Stimulated activated naive CD8-positive, alpha-beta T cell treated with anti-CD3 and anti-CD28 coated beads, Interleukin-15, Interleukin-2, amounts not matched to agents 100 U/mL and 50 U/mL, for 24 hours (primary cell): ENCODE measurements around the gene SSBP2.
"Not testable (repeated sequence)": the region's sequence is repeated elsewhere in the genome, so short reads cannot be mapped to it uniquely, and the experiment has no call there.

ENCODE experiments used
- ATAC-seq: fragments of 150-1000 bp; cut with Tn5 transposase; one replicate; pipeline ENCODE4 v1.10.0; 2021
- DNase-seq: peaks from one replicate; pipeline ENCODE4 v3.0.0; 2021

Gene SSBP2

GRCh38 chr5:81656783-81657182 is 94.1 kb downstream of the SSBP2 start:
- DNase-seq (no peak), ATAC-seq (no peak)

DNA sequence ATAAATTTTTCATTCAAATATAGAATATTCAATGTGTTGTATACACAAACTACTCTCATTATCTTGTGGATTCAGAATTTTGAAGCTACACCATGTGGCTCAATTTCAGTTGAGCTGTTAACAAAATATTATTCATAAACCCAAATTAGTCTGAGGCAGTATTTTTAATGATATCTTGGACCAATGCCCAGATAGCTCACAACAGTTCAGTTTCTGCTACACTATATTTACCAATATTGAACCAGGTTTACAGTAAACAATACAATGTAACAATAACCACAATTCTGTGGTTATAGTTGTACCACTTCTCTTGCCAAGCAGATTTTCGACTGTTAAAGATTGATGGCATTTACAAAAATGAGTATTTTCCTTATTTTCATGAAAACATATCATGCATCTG is 99.9 kb downstream of the SSBP2 start:
- ATAC-seq: no peak

GRCh38 chr5:81646469-81646995 is 104.4 kb downstream of the SSBP2 start:
- ATAC-seq (no peak), DNase-seq (no peak)

More for the DNA sequence above, 99.9 kb downstream of the SSBP2 start:
- DNase-seq: no peak

- ATAC-seq: no peak
- no peak for DNase-seq
Observed at GRCh38 chr5:81642210-81642609, 108.7 kb downstream of the SSBP2 start.

DNA sequence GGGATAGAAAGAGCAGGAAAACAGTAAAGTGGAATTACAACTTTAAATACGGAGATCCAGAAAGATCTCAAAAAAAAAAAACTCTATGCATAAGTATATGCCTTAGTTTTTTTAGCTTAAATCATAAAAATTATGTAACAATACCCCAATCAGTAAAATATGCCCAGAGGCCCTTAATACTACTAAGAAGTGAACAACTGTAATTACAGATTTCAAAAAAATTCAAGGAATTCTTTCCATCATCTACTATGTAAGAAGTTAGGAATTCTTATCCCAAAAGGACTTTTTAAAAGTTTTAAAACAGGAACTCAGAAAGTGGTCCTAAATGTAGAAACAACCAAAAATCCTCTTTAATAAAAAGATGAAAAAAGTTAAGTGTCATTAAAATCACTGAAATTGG is 111.3 kb downstream of the SSBP2 start:
- DNase-seq (no peak), ATAC-seq (no peak)

DNA sequence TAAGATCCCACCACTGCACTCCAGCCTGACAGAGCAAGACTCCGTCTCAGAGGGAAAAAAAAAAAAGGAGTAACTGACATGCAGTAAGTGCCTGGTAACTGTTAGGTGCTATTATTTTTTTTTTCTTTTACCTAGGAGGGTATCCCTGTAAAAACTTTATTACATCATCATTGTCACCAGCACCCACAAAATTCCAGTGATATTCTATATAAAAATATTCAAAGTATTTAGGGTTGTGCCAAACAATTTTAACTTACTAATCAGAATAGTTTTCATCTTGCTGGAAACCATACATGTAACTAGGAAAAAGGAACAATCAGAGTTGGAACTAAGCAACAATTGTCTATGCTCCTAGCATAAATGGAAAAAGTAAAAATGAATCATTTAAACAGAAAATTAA is 112.4 kb downstream of the SSBP2 start:
- no peak for ATAC-seq
- no peak for DNase-seq

GRCh38 chr5:81633891-81634290 is 117.0 kb downstream of the SSBP2 start:
- ATAC-seq (no peak), DNase-seq (no peak)

- DNase-seq (no peak), ATAC-seq (no peak)
Observed at GRCh38 chr5:81633471-81633870, 117.4 kb downstream of the SSBP2 start.

DNA sequence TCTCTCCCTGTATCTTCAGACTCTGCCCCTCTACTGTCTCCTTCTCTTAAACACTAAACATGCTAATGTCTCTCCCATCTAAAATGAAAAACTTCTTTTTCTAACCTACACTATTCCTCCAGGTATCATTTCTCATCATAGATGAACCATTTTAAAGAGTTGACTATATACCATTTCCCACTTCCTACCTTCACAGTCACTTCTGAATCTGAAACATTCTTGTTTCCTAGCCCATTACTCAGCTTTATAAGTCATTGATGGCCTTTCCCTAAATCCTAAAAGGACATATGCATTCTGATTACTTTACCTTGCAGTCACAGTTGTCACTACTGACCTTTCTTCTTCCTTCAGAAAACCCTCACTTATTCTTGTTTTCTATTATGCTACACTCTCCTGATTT is 118.2 kb downstream of the SSBP2 start:
- no peak for DNase-seq
- ATAC-seq: peak; percentile 55

- DNase-seq: no peak
- ATAC-seq: no peak
Observed at GRCh38 chr5:81631621-81632020, 119.3 kb downstream of the SSBP2 start.

DNA sequence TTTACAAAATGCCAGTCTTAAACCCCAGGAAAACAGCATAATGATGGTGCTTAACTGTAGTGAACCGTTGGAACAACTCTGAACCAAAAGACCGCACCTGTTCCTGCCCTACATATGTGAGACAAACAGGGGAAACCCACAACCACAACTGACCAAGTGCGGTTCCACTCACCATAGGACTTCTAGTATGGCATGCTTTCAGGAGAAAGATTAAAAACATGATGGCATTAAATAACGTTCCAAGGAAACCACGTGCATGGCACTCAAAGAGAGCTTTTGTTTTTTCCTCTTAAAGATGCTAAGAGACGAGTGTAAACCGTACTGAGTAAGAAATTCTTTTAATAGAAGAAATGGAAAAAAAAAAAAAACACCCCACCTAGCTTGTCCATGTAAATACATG is 119.8 kb downstream of the SSBP2 start:
- ATAC-seq (peak; percentile 76), DNase-seq (peak; percentile 42)

GRCh38 chr5:81630684-81631083 is 120.2 kb downstream of the SSBP2 start:
- DNase-seq (no peak), ATAC-seq (no peak)

DNA sequence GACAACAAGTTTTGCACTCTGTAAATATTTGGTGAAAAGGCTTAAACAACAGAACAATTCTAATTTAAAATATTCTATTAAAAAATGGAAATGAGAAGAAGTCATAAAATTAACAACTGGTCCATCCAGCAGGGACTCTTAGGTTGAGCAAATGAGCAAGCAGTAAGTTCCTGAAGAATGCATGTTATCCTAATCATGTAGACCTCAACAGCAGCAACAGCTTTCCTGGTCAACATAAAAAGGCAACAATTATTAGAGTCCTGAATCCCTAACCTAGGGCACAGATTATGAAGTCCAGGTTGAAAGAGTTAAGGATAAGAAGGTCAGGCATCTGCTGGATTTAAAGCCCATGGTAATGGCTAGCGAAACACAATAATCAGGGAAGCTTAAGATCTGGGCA is 120.9 kb downstream of the SSBP2 start:
- ATAC-seq (no peak), DNase-seq (no peak)

DNA sequence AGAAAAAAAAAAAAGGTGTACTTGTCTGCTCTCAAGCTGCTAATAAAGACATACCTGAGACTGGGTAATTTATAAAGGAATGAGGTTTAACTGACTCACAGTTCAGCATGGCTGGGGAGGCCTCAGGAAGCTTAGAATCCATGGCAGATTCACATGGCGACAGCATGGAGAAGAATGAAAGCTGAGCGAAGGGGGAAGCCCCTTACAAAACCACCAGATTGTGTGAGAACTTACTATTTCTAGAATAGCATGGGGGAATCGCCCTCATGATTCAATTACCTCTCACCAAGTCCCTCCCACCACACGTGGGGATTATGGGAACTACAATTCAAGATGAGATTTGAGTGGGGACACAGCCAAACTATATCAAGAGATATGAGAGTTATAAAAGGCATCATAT is 122.8 kb downstream of the SSBP2 start:
- ATAC-seq (peak; percentile 51), DNase-seq (peak; percentile 17)

DNA sequence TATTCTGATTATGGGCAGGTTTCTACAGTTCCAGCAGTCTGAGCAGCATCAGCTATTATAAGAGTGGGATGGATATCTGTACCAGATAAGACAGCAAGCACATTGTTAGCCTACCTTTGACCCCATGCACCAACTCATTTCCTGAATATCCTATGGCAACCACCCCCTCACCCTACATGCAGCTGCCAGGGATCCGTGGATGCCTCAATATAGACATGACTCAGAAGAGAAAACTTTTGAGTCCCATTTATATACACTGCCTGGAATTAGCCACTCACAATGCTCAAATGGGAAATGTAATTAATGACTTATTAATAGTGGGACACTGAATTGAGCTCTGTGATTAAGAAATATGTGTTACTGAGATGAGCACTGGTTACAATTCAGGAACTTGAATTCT is 124.4 kb downstream of the SSBP2 start:
- DNase-seq (no peak), ATAC-seq (no peak)

GRCh38 chr5:81609810-81610375 is 141.0 kb downstream of the SSBP2 start:
- no peak for DNase-seq
- no peak for ATAC-seq

DNA sequence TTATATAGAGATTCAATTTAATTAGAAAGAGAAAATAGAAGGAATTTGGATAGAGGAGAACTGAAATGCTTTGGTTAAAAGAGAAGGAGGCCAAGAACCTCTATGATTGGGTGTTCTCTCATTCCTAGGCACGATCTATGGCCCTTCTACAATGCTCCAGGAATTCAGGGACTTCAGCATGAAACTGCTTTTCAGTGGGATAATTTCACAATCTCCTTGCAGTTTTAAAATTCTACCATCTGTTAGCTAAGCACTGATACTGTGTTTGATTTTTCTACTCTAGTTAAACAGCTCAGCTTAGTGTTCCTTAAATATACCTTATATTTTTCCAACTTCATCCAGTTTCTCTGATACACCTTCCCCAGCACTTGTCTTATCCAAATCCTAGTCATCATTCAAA is 141.9 kb downstream of the SSBP2 start:
- DNase-seq (no peak), ATAC-seq (no peak)

- no peak for DNase-seq
Observed at GRCh38 chr5:81607693-81608092, 143.2 kb downstream of the SSBP2 start.

DNA sequence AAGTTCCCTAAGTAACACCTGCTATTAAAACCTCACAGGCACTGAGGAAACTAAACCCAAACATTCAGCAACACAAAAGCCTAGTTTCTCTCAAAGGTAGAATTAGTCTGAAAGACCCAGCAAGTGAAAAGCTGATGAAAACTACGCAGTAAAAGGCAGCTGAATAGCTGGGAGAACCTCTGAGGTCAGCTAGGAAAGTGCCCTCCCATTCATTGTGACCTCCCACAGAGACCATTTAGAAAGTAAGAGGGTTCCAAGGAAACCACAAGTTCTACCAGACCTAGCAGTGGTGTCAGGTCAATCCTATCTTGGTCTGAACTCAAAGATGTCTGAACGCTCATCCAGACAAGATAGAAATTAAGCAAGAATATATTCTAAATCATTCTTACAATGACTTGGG is 144.7 kb downstream of the SSBP2 start:
- ATAC-seq: peak; percentile 46
- DNase-seq: no peak

More at GRCh38 chr5:81607693-81608092, 143.2 kb downstream of the SSBP2 start:
- no peak for ATAC-seq

GRCh38 chr5:81605299-81605698 is 145.6 kb downstream of the SSBP2 start:
- no peak for ATAC-seq
- DNase-seq: no peak

GRCh38 chr5:81604193-81604592 is 146.7 kb downstream of the SSBP2 start:
- DNase-seq (no peak), ATAC-seq (no peak)

DNA sequence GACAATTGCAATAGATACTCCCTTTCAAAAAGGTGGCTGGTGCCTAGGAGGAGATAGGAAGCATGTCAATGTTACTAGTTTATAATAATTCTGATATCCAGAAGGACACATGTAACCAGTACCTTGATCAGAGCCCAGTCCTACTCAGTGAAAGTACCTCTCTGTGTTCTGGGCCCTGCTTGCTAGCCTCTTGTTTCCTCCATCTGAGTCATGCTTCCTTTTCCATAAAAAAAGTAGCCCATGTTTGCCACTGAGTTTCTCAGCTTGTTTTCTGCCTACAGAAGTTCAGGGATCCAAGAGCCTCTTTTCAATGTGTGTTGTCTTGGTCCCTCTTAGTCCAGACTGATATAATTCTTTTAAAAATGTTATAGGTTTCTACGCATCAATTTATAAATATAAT is 149.0 kb downstream of the SSBP2 start:
- ATAC-seq: no peak
- DNase-seq: no peak

DNA sequence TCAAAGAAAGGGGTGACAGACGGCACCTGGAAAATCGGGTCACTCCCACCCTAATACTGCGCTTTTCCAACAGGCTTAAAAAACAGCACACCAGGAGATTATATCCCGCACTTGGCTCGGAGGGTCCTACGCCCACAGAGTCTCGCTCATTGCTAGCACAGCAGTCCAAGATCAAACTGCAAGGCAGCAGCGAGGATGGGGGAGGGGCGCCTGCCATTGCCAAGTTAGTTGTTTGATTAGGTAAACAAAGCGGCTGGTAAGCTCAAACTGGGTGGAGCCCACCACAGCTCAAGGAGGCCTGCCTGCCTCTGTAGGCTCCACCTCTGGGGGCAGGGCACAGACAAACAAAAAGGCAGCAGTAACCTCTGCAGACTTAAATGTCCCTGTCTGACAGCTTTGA is 158.8 kb downstream of the SSBP2 start:
- DNase-seq, ATAC-seq: not testable (repeated sequence)

DNA sequence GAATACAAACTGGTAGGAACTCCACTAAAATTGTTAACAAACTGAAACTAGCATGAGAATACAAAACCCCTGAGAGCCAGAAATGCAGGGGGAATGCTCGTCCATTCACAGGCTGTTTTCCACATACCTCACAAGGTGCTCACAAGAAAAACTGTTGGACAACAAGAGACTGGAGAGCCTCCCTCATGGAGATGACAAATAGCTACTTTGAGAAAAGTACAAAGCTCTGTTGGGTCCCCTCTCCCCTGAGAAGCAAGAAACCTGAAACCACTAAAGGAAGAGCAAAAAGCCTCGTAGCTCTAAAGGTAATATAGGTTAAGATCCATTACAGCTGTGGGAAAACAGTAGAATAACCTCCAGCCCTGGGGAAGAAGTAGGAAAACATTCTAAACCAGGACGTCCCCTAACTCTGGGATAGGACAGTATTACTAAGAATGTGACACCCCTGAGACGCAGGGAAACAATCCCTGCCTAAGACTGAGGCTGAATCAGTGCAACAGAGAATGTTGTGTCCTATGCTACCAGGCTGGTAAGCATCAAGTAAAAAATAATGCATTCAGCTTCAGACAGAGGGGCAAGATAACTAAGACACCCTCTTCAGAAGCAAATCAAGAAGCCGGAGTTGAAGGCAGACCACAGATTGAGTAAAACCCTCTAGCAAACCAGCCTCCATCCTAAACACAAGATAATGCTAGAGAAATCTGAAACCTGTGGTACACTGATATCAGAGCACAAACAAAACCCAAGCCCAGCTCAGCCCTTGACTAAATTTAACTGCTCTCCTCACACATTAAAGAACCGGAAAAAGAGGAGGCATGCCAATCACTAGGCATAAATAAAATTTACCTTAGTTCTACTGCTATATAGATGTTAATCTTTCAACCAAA is 160.2 kb downstream of the SSBP2 start:
- DNase-seq (no peak), ATAC-seq (no peak)
